ENCODE data around the gene USP54. TPM values are rescaled to one million over a fixed set of nuclear protein-coding genes. Genes with fewer than 3 reads are reported as not detected.
"Not testable (repeated sequence)": the region's sequence is repeated elsewhere in the genome, so short reads cannot be mapped to it uniquely, and the experiment has no call there.

The USP54 gene
- total RNA-seq, 2 experiments from 2014 or later: 3.5 to 3.8 TPM

DNA sequence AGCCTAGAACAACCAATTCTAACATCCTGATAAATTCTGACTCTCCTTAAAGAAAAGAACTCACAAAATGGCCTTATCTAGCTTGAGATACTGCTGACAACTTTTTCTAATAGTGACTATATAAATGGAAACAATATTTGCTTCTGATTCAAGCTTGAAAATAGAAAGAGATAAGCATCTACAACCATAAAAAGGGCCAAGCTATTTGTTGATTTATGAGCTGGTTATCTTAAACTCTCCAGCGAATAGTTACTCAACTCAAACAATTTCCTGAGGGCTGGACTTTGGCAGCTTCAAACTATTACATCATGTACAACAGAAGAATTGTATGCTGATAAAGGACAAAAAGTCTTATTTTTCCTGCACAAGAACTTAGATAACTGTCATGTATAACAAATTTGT, 4.6 kb downstream of the USP54 start:
- H3K4me3 Mint-ChIP-seq: no peak overlapping the region
- no peaks in the 10 kb centered on the region for H3K9me3 Mint-ChIP-seq
- H3K27me3 Mint-ChIP-seq (ENCODE audit: low read depth): no peaks in the 10 kb centered on the region
- H3K27ac Mint-ChIP-seq: no peak overlapping the region
- H3K36me3 Mint-ChIP-seq (ENCODE audit: low read depth): no peaks in the 10 kb centered on the region
- intact Hi-C loops (cut with micrococcal nuclease): no loop called here
- CTCF ChIA-PET: interaction anchor here (0.6 to 1.3 kb wide), 2 partner anchors 55 to 330 kb away, joined by 3 to 5 read pairs; no protein-coding TSS in a partner anchor
- H3K4me1 Mint-ChIP-seq (ENCODE audit: low read depth): peaks cover 6% of the 10 kb centered on the region
- no peak for DNase-seq

DNA sequence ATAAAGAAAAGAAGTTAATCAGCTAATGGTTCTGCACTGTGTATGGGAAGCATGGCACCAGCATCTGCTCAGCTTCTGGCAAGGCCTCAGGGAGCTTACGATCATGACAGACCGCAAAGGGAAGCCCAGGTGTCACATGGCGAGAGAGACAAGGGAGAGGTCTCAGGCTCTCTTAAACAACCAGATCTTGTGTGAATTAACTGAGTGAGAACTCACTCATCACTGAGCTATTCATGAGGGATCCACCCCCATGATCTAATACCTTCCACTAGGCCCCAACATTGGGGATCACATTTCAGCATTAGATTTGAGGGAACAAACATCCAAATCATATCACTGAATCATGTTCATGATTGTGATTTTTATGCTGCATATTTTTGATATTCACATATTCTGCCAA, 5.8 kb downstream of the USP54 start:
- H3K36me3 Mint-ChIP-seq (ENCODE audit: low read depth): no peaks in the 10 kb centered on the region
- H3K4me1 Mint-ChIP-seq (ENCODE audit: low read depth): no peaks in the 10 kb centered on the region
- no peak overlapping the region for H3K27ac Mint-ChIP-seq
- no peak for DNase-seq
- H3K27me3 Mint-ChIP-seq (ENCODE audit: low read depth): no peaks in the 10 kb centered on the region
- no peaks in the 10 kb centered on the region for H3K9me3 Mint-ChIP-seq
- intact Hi-C loops (cut with micrococcal nuclease): no loop called here
- CTCF ChIA-PET: interaction anchor here (0.6 to 0.7 kb wide), 2 partner anchors 9 to 12 kb away, joined by 3 read pairs; no protein-coding TSS in a partner anchor
- H3K4me3 Mint-ChIP-seq: no peak overlapping the region

DNA sequence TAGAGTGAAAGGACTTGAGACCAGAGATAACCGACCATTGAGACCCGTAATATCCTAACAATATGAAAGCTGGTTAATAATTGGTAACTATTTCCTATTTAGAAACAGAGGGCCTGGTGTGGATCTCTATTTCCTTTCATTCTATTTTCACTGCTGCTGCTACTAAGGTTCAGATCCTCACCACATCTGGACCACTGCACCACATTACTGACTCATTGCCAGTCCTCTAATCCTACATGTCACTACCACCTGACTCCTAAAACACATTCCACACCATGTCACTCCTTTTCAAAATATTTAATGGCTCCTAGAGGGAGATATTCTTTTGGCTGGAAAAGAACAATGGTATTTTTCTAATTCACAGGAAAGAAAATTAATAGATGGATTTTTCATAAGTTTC, 6.4 kb downstream of the USP54 start:
- Mint-ChIP-seq H3K9me3 (no peaks in the 10 kb centered on the region), H3K4me1 (ENCODE audit: low read depth) (no peaks in the 10 kb centered on the region), H3K27me3 (ENCODE audit: low read depth) (no peaks in the 10 kb centered on the region), H3K4me3 (no peak overlapping the region), H3K27ac (no peak overlapping the region), H3K36me3 (ENCODE audit: low read depth) (no peaks in the 10 kb centered on the region)
- DNase-seq: no peak
- intact Hi-C loops (cut with micrococcal nuclease): no loop called here
- CTCF ChIA-PET: no interaction called here

DNA sequence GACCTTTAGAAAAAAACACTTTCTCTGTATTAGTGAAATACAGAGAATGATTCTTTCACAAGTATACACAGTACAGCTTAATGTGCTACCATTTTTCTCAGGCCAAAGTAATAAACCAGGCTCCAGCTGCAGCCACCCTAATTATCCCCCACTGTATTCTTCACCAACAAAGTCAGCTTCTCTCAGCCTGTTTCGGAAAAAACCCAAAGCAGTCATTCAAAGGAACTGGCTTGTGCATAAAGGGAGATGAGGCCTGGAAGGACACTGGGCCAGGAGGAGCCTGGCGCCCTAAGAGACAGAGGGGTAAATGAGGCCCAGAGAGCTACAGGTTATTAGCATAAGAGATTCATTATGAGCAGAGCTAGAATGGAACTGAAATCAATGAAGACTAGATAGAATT, 9.2 kb downstream of the USP54 start:
- intact Hi-C loops (cut with micrococcal nuclease): no loop called here
- no peaks in the 10 kb centered on the region for H3K36me3 Mint-ChIP-seq (ENCODE audit: low read depth)
- no peak overlapping the region for H3K27ac Mint-ChIP-seq
- H3K9me3 Mint-ChIP-seq: no peaks in the 10 kb centered on the region
- no peak for DNase-seq
- CTCF ChIA-PET: no interaction called here
- H3K27me3 Mint-ChIP-seq (ENCODE audit: low read depth): no peaks in the 10 kb centered on the region
- H3K4me3 Mint-ChIP-seq: no peak overlapping the region
- H3K4me1 Mint-ChIP-seq (ENCODE audit: low read depth): no peaks in the 10 kb centered on the region

DNA sequence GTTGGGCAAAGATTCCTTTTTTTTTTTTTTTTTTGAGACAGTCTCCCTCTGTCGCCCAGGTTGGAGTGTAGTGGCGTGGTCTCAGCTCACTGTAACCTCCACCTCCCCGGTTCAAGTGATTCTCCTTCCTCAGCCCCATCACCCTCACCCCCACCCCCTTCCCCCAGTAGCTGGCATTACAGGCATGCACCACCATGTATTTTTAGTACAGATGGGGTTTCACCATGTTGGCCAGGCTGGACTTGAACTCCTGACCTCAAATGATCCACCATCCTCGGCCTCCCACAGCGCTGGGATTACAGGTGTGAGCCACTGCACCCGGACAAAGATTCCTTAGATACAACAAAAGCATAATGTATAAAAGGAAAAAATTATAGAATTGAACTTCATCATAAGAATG, 12.2 kb downstream of the USP54 start:
- not testable (repeated sequence) for H3K36me3 Mint-ChIP-seq (ENCODE audit: low read depth); H3K4me3 Mint-ChIP-seq
- CTCF ChIA-PET: interaction anchor here (0.6 kb wide), 1 partner anchor 379 kb away, joined by 4 read pairs; no protein-coding TSS in a partner anchor

DNA sequence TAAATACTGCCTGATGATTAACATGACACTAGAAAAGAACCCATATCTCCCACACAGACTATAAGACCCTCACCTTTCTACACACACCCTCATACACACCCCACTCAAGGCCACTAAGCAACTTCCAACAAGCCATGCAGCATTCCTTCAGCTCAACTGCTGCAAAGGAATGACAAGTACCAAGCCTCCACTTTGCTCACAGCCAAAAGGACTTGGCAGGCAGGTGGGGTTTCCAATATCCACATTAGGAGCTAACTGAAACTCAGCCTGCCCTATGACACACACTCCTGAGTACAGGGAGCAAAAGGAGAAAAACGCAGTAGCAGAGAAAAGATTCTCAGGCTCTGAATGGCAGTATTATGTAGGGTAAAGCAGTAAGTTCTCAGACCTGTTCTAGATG, 13.4 kb downstream of the USP54 start:
- CTCF ChIA-PET: interaction anchor here (0.6 kb wide), 2 partner anchors 12 to 46 kb away, joined by 3 read pairs; no protein-coding TSS in a partner anchor
- H3K27ac Mint-ChIP-seq: no peak overlapping the region
- H3K4me3 Mint-ChIP-seq: no peak overlapping the region
- no peaks in the 10 kb centered on the region for H3K9me3 Mint-ChIP-seq
- no peaks in the 10 kb centered on the region for H3K4me1 Mint-ChIP-seq (ENCODE audit: low read depth)
- intact Hi-C loops (cut with micrococcal nuclease): no loop called here
- H3K27me3 Mint-ChIP-seq (ENCODE audit: low read depth): no peaks in the 10 kb centered on the region
- H3K36me3 Mint-ChIP-seq (ENCODE audit: low read depth): no peaks in the 10 kb centered on the region
- DNase-seq: no peak

More for the DNA sequence above, 12.2 kb downstream of the USP54 start:
- H3K4me1 Mint-ChIP-seq (ENCODE audit: low read depth); H3K27me3 Mint-ChIP-seq (ENCODE audit: low read depth); H3K9me3 Mint-ChIP-seq; DNase-seq; H3K27ac Mint-ChIP-seq; intact Hi-C loops (cut with micrococcal nuclease): not testable (repeated sequence)

DNA sequence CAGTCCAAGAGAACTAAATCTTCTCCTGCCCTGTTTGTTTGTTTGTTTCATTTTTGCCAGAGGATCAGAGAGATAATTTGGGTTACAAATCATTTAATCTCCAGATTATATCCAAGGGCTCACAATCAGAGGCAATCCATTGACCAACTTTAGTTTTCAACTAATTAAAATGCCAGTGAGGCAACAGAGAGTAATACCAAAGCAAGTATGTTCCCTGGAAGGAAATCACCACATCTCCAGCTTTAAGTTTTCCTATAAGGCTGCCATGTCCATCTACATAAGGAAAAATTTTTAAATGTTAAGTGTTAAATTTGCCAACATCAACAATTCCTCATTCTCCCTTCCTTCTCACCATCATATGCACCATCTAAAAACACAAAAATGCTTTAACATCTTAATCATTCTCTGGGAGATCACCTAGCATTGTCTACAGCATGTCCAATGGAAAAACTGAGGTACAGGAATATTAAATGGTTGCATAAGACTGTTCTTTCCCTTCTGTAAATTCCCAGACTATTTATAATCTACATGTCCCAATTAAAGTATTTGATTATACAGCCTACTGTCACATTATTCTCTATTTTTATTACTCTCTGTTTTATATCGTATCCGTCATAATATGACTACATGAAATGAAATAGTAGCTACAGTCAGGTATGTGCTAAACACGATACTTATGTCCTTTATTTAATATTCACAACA, 14.1 kb downstream of the USP54 start:
- CTCF ChIA-PET: interaction anchor here (0.6 to 0.7 kb wide), 3 partner anchors 13 to 203 kb away, joined by 3 read pairs; no protein-coding TSS in a partner anchor
- H3K36me3 Mint-ChIP-seq (ENCODE audit: low read depth): no peaks in the 10 kb centered on the region
- H3K27ac Mint-ChIP-seq: no peak overlapping the region

DNA sequence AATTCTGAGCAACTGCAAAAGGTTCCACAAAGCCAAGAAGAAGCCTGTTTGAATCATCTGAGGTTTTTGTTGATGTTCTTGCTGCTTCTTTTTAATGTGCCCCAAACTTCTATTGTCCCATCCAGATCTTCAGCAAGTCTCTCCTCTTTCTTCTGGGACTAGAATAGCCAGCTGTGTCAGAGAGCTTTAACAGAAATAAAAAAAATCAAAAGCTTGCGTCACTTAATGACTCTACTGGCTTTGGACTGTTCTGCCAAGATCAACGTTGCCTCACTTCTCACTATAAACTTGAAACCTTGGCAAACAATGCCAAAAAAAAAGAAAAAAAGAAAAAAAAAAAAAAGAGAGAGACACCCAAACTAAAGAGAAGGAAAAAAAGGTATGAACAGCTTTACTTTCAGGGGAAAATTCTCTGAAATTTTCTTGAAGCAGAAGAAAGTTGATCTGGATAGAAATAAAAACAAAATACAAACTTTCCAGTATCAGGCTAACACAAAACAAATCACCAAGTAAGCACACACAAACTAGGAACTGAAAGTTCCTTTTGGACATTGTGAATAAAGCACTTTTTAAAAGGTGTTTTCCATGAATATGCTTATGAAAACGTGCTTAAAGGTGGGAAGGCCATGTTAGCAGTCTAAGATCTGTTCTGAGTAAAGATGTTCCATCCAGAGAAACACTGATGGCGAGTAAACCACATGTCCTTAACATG, 14.8 kb downstream of the USP54 start:
- Mint-ChIP-seq H3K27me3 (ENCODE audit: low read depth) (no peaks in the 10 kb centered on the region), H3K9me3 (no peaks in the 10 kb centered on the region), H3K27ac (no peak overlapping the region), H3K36me3 (ENCODE audit: low read depth) (no peaks in the 10 kb centered on the region), H3K4me1 (ENCODE audit: low read depth) (no peaks in the 10 kb centered on the region), H3K4me3 (no peak overlapping the region)
- intact Hi-C loops (cut with micrococcal nuclease): no loop called here
- CTCF ChIA-PET: interaction anchor here (0.6 to 0.7 kb wide), 2 partner anchors 9 to 204 kb away, joined by 3 read pairs; no protein-coding TSS in a partner anchor
- DNase-seq: no peak

More for the DNA sequence above, 14.1 kb downstream of the USP54 start:
- no peak for DNase-seq
- intact Hi-C loops (cut with micrococcal nuclease): no loop called here
- no peak overlapping the region for H3K4me3 Mint-ChIP-seq
- H3K27me3 Mint-ChIP-seq (ENCODE audit: low read depth): no peaks in the 10 kb centered on the region
- no peaks in the 10 kb centered on the region for H3K9me3 Mint-ChIP-seq
- no peaks in the 10 kb centered on the region for H3K4me1 Mint-ChIP-seq (ENCODE audit: low read depth)

DNA sequence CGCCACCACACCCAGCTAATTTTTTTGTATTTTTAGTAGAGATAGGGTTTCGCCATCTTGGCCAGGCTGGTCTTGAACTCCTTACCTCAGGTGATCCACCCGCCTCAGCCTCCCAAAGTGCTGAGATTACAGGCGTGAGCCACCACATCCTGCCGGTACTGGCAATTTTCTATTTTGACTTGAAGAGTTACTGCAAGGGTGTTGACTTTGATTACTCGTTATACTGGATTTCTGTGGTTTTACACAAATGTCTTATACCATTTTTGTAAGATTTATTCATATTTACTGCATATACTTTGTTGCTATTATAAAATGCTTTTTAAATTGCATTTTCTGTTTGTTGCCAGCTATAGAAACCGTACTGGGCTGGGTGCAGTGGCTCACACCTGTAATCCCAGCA, 24.1 kb downstream of the USP54 start:
- H3K27ac Mint-ChIP-seq; H3K36me3 Mint-ChIP-seq (ENCODE audit: low read depth); intact Hi-C loops (cut with micrococcal nuclease); CTCF ChIA-PET; H3K4me3 Mint-ChIP-seq; H3K9me3 Mint-ChIP-seq; H3K27me3 Mint-ChIP-seq (ENCODE audit: low read depth); H3K4me1 Mint-ChIP-seq (ENCODE audit: low read depth): not testable (repeated sequence)
- DNase-seq: peak; percentile 20

DNA sequence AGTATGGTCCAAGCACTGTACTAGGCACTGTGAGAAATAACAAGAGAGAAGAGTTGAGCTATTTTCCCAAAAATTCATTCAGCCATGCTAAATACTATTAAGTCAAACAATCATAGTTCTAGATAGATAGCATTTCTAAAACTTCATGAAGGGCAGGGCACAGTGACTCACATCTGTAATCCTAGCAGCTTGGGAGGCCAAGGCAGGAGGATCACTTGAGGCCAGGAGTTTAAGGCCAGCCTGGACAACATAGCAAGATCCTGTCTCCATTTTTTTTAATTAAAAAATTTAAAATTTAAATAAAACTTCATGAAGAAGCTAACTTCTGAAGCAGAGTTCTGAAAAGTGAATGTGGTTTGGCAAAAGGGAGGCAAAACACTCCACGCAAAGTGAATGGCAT, 29.9 kb downstream of the USP54 start:
- no peak overlapping the region for H3K27ac Mint-ChIP-seq
- H3K4me1 Mint-ChIP-seq (ENCODE audit: low read depth): no peaks in the 10 kb centered on the region
- CTCF ChIA-PET: no interaction called here
- H3K4me3 Mint-ChIP-seq: no peak overlapping the region
- DNase-seq: no peak
- no peaks in the 10 kb centered on the region for H3K36me3 Mint-ChIP-seq (ENCODE audit: low read depth)
- intact Hi-C loops (cut with micrococcal nuclease): no loop called here
- H3K27me3 Mint-ChIP-seq (ENCODE audit: low read depth): no peaks in the 10 kb centered on the region
- no peaks in the 10 kb centered on the region for H3K9me3 Mint-ChIP-seq

DNA sequence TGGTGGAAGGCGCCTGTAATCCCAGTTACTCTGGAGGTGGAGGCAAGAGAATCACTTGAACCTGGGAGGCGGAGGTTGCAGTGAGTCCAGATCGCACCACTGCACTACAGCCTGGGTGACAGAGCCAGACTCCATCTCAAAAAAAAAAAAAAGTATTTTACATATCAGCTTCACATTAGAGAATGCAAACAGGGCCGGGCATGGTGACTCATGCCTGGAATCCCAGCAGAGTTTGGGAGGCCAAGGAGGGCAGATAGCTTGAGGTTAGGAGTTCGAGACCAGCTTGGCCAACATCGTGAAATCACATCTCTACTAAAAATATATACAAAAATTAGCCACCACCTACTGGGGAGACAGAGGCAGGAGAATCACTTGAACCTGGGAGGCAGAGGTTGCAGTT, 31.6 kb downstream of the USP54 start:
- Mint-ChIP-seq H3K4me3 (no peak overlapping the region), H3K36me3 (ENCODE audit: low read depth) (no peaks in the 10 kb centered on the region), H3K9me3 (no peaks in the 10 kb centered on the region), H3K4me1 (ENCODE audit: low read depth) (no peaks in the 10 kb centered on the region), H3K27ac (no peak overlapping the region), H3K27me3 (ENCODE audit: low read depth) (no peaks in the 10 kb centered on the region)
- CTCF ChIA-PET: no interaction called here
- DNase-seq: no peak
- intact Hi-C loops (cut with micrococcal nuclease): no loop called here

DNA sequence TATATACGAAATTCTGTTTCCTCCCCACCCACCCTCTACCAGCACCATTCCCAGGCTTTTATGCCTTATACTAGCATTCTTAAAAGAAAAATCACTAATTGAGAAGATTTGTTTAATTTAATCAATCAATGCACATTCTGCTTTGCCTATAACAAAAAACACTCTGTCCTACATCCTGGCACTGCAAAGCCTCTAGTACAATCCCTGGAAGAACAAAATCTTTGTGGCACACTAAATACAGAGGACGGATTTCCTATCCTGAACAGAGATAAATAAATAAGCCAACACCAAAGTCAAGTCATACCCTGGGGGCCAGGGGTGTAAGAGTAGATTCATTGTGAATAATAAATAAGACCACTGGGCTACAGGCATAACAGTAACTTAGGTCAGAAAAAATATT, 34.3 kb downstream of the USP54 start:
- no peak for DNase-seq
- Mint-ChIP-seq H3K27ac (no peak overlapping the region), H3K36me3 (ENCODE audit: low read depth) (no peaks in the 10 kb centered on the region), H3K9me3 (no peaks in the 10 kb centered on the region), H3K4me1 (ENCODE audit: low read depth) (no peaks in the 10 kb centered on the region), H3K27me3 (ENCODE audit: low read depth) (no peaks in the 10 kb centered on the region), H3K4me3 (no peak overlapping the region)
- CTCF ChIA-PET: no interaction called here
- intact Hi-C loops (cut with micrococcal nuclease): no loop called here

DNA sequence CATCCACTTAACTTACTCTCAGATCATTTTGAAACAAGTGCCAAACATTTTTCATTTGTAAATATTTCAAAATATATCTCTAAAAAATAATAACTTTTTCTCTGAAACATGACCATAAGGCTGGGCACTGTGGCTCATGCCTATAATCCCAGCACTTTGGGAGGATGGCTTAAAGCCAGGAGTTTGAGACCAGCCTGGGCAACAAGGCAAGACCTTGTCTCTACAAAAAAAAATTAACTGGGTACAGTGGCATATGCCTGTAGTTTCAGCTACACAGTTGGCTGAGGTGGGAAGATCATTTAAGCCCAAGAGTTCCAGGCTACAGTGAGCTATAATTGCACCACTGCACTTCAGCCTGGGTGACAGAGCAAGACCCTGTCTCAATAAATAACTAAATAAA, 36.4 kb downstream of the USP54 start:
- Mint-ChIP-seq H3K27ac (no peak overlapping the region), H3K4me1 (ENCODE audit: low read depth) (no peaks in the 10 kb centered on the region), H3K27me3 (ENCODE audit: low read depth) (no peaks in the 10 kb centered on the region), H3K9me3 (no peaks in the 10 kb centered on the region), H3K36me3 (ENCODE audit: low read depth) (no peaks in the 10 kb centered on the region), H3K4me3 (no peak overlapping the region)
- intact Hi-C loops (cut with micrococcal nuclease): no loop called here
- no peak for DNase-seq
- CTCF ChIA-PET: interaction anchor here (0.6 to 1.2 kb wide), 3 partner anchors 89 to 849 kb away, joined by 3 read pairs; no protein-coding TSS in a partner anchor

All from activated naive CD4-positive, alpha-beta T cell treated with anti-CD3 and anti-CD28 coated beads for 36 hours (primary cell).